AG09319 (cell line): ENCODE measurements around the gene PPM1N.
A peak's percentile ranks its signal among the peaks of the same experiment; 100 is the strongest.

ENCODE experiments used
- DNase-seq: peaks from one replicate; pipeline ENCODE4 v3.0.0-alpha.2; 2010; ENCODE audit warnings: low read depth; ENCODE audit errors: extremely low read depth
- CTCF ChIP-seq: IDR thresholded peaks from 2 replicates; pipeline ENCODE4 v1.5.1; 2011; ENCODE audit warnings: low read depth, mild to moderate bottlenecking, inconsistent platforms, low read length, moderate library complexity

The PPM1N gene

GRCh38 chr19:45470762-45471081 lies 27.5 kb upstream of the PPM1N start:
- TF ChIP-seq CTCF = no peak
- DNase-seq = no peak

GRCh38 chr19:45471111-45471930 lies 26.9 kb upstream of the PPM1N start:
- peak; percentile 24 for DNase-seq
- no peak for TF ChIP-seq CTCF

- no peak for TF ChIP-seq CTCF
- peak; percentile 16 for DNase-seq
These were observed 26.2 kb upstream of the PPM1N start for GRCh38 chr19:45471931-45472562.

GRCh38 chr19:45472563-45473366 lies 25.5 kb upstream of the PPM1N start:
- TF ChIP-seq CTCF = no peak
- peak; percentile 19 for DNase-seq

GRCh38 chr19:45473367-45473681 lies 24.9 kb upstream of the PPM1N start:
- no peak for TF ChIP-seq CTCF
- peak; percentile 12 for DNase-seq

- TF ChIP-seq CTCF = no peak
- no peak for DNase-seq
These were observed 24.3 kb upstream of the PPM1N start for GRCh38 chr19:45473682-45474605.
